HG03342 (cell line): Measurements from ENCODE around the gene CACNA1I.

Experiments
- ATAC-seq: cut with Tn5 transposase; IDR thresholded peaks from one replicate; pipeline ENCODE4 v1.9.1; 2021; ENCODE audit warnings: mild to moderate bottlenecking, moderate library complexity; ENCODE audit not compliant: unreplicated experiment

Gene CACNA1I

GRCh38 chr22:39646398-39647063 lies 76.0 kb downstream of the CACNA1I start:
- no peak for ATAC-seq

- no peak for ATAC-seq
Measured at GRCh38 chr22:39647836-39648629, 77.5 kb downstream of the CACNA1I start.

- ATAC-seq, result no peak
Measured at GRCh38 chr22:39648630-39648950, 78.0 kb downstream of the CACNA1I start.

- ATAC-seq, result no peak
Measured at GRCh38 chr22:39649500-39650089, 79.0 kb downstream of the CACNA1I start.

- ATAC-seq, result no peak
Measured at GRCh38 chr22:39651053-39651996, 80.8 kb downstream of the CACNA1I start.

GRCh38 chr22:39652990-39653786 lies 82.6 kb downstream of the CACNA1I start:
- no peak for ATAC-seq

GRCh38 chr22:39653787-39654077 lies 83.2 kb downstream of the CACNA1I start:
- no peak for ATAC-seq

GRCh38 chr22:39654131-39654926 lies 83.8 kb downstream of the CACNA1I start:
- no peak for ATAC-seq

GRCh38 chr22:39655004-39655579 lies 84.5 kb downstream of the CACNA1I start:
- ATAC-seq, result no peak

- no peak for ATAC-seq
Measured at GRCh38 chr22:39655831-39656230, 85.3 kb downstream of the CACNA1I start.

GRCh38 chr22:39656495-39657490 lies 86.2 kb downstream of the CACNA1I start:
- ATAC-seq, result no peak

- no peak for ATAC-seq
Measured at GRCh38 chr22:39658367-39658766, 87.8 kb downstream of the CACNA1I start.

GRCh38 chr22:39658806-39659463 lies 88.4 kb downstream of the CACNA1I start:
- ATAC-seq, result no peak

- ATAC-seq, result no peak
Measured at GRCh38 chr22:39661501-39661841, 90.9 kb downstream of the CACNA1I start.

GRCh38 chr22:39661842-39662685 lies 91.5 kb downstream of the CACNA1I start:
- ATAC-seq, result no peak

- ATAC-seq, result no peak
Measured at GRCh38 chr22:39662686-39663052, 92.1 kb downstream of the CACNA1I start.

- ATAC-seq, result no peak
Measured at GRCh38 chr22:39663751-39664150, 93.2 kb downstream of the CACNA1I start.
